Endothelial cell of umbilical vein (primary cell): ENCODE results near the gene ENO2. TPM values are rescaled to one million over a fixed set of nuclear protein-coding genes. Genes with fewer than 3 reads are reported as not detected.

Source experiments
- BruUV-seq: library from RNA; stranded (reverse); fragments of 400-500 nt; replicated peaks from 2 replicates; lab custom pipeline; 2021; lab: Mats Ljungman, UMichigan
- CTCF ChIA-PET: fragments of 300-600, 350-600 bp; sonication (Branson Sonifier 250); formaldehyde crosslinking; loops from one replicate; lab custom pipeline; 2021; ENCODE audit warnings: antibody characterized with exemption, inconsistent platforms; lab: Charles Lee
- POLR2A ChIA-PET: fragments of 300-600, 350-600 bp; sonication (Branson Sonifier 250); formaldehyde crosslinking; loops from one replicate; lab custom pipeline; 2021; ENCODE audit warnings: antibody characterized with exemption, inconsistent platforms; lab: Charles Lee
- DNase-seq: peaks from one replicate; pipeline ENCODE4 v3.0.0-alpha.2; 2011; ENCODE audit warnings: low read depth, low spot score
- FAIRE-seq: peaks from 2 replicates; lab custom pipeline; 2011; peaks lifted over from hg19 to GRCh38; lab: Jason Lieb, UNC
- H2AFZ ChIP-seq: 2 replicates; pipeline ENCODE4 v1.6.0; 2012; ENCODE audit warnings: low read depth, low read length, control low read depth, inconsistent platforms
- H3K27ac ChIP-seq: 2 replicates; pipeline ENCODE4 v1.5.1; 2011; ENCODE audit warnings: low read depth, mild to moderate bottlenecking, control low read depth, low read length, moderate library complexity; ENCODE audit not compliant: insufficient read depth
- H3K27me3 ChIP-seq, 2 experiments: 2 replicates each; pipeline versions ENCODE4 v1.6.0 to v1.6.1; 2011; ENCODE audit warnings: low read length in 2 of 2, mixed read lengths in 1 of 2; ENCODE audit not compliant: control insufficient read depth in 2 of 2, insufficient read depth in 2 of 2
- H3K36me3 ChIP-seq, 2 experiments: 2 replicates in 1 of 2; 3 replicates in 1 of 2; pipeline ENCODE4 v1.5.1; 2011; ENCODE audit warnings: low read length in 2 of 2, mild to moderate bottlenecking in 1 of 2, moderate library complexity in 1 of 2; ENCODE audit not compliant: control insufficient read depth in 2 of 2, insufficient read depth in 2 of 2; ENCODE audit errors: extremely low read depth in 1 of 2
- H3K4me1 ChIP-seq: 3 replicates; pipeline ENCODE4 v1.5.1; 2011; ENCODE audit warnings: mild to moderate bottlenecking, low read length; ENCODE audit not compliant: control insufficient read depth, insufficient read depth; ENCODE audit errors: extremely low read depth
- H3K4me2 ChIP-seq: 2 replicates; pipeline ENCODE4 v1.6.1; 2011; ENCODE audit warnings: low read length, control low read depth, mixed read lengths; ENCODE audit not compliant: insufficient read depth
- H3K4me3 ChIP-seq, 3 experiments: fragments of 200-600 bp in 1 of 3; sonication (generic), shearing (Covaris generic) in 1 of 3; replicated peaks in 1 of 3; 2 replicates each; pipeline ENCODE4 v1.5.1; 2011 to 2016; ENCODE audit warnings: control low read depth in 3 of 3, low read length in 3 of 3, mild to moderate bottlenecking in 2 of 3, inconsistent platforms in 1 of 3, low read depth in 1 of 3, moderate library complexity in 1 of 3; ENCODE audit not compliant: insufficient read depth in 1 of 3
- H3K79me2 ChIP-seq: 2 replicates; pipeline ENCODE4 v1.6.0; 2012; ENCODE audit warnings: low read length, inconsistent platforms; ENCODE audit not compliant: control insufficient read depth, insufficient read depth
- H3K9ac ChIP-seq: replicated peaks from 2 replicates; pipeline ENCODE3; 2011; ENCODE audit warnings: low read length, control low read depth; ENCODE audit not compliant: insufficient read depth; ENCODE audit errors: extremely low read depth
- H3K9me1 ChIP-seq: replicated peaks from 3 replicates; pipeline ENCODE4 v1.6.0; 2011; ENCODE audit warnings: mild to moderate bottlenecking, low read length; ENCODE audit not compliant: control insufficient read depth, insufficient read depth; ENCODE audit errors: extremely low read depth
- H3K9me3 ChIP-seq: replicated peaks from 2 replicates; pipeline ENCODE4 v1.5.1; 2012; ENCODE audit warnings: low read length, inconsistent platforms; ENCODE audit not compliant: control insufficient read depth, insufficient read depth
- H4K20me1 ChIP-seq: replicated peaks from 2 replicates; pipeline ENCODE3; 2011; ENCODE audit warnings: mild to moderate bottlenecking, low read length; ENCODE audit not compliant: control insufficient read depth, insufficient read depth; ENCODE audit errors: extremely low read depth
- CTCF ChIP-seq, 2 donors: IDR thresholded peaks; 1 replicate in 1 of 2; 2 replicates in 1 of 2; pipeline ENCODE4 v1.5.1; 2011; ENCODE audit warnings: low read length in 2 of 2, mild to moderate bottlenecking in 2 of 2, moderate library complexity in 2 of 2, control low read depth in 1 of 2, inconsistent platforms in 1 of 2, low read depth in 1 of 2; ENCODE audit not compliant: insufficient read depth in 1 of 2; ENCODE audit errors: extremely low read depth in 1 of 2
- EZH2 ChIP-seq: IDR thresholded peaks from 2 replicates; pipeline ENCODE4 v1.6.1; 2012; ENCODE audit warnings: borderline replicate concordance, low read depth, mild to moderate bottlenecking, moderate library complexity, low read length, inconsistent platforms; ENCODE audit not compliant: severe bottlenecking
- FOS ChIP-seq: IDR thresholded peaks from 2 replicates; pipeline ENCODE4 v1.6.1; 2011; ENCODE audit warnings: mild to moderate bottlenecking, low read length, moderate library complexity, borderline replicate concordance; ENCODE audit not compliant: insufficient read depth
- GATA2 ChIP-seq: IDR thresholded peaks from 2 replicates; pipeline ENCODE4 v1.7.0; 2011; ENCODE audit warnings: low read depth, mild to moderate bottlenecking, moderate library complexity, mixed read lengths, low read length; ENCODE audit not compliant: insufficient read length, insufficient read depth
- JUN ChIP-seq: IDR thresholded peaks from 2 replicates; pipeline ENCODE4 v1.6.1; 2011; ENCODE audit warnings: borderline replicate concordance, low read depth; ENCODE audit not compliant: insufficient read length, insufficient read depth
- MAX ChIP-seq: IDR thresholded peaks from 2 replicates; pipeline ENCODE4 v1.6.1; 2011; ENCODE audit not compliant: insufficient read depth, insufficient read length
- MYC ChIP-seq: IDR thresholded peaks from one replicate; pipeline ENCODE4 v1.6.1; 2011; ENCODE audit warnings: mild to moderate bottlenecking, low read depth, low read length
- POLR2A ChIP-seq: IDR thresholded peaks from 2 replicates; pipeline ENCODE4 v1.6.1; 2012; ENCODE audit warnings: low read depth, mild to moderate bottlenecking, control low read depth, low read length
- POLR2AphosphoS5 ChIP-seq: IDR thresholded peaks from 2 replicates; pipeline ENCODE4 v1.6.1; 2012; ENCODE audit warnings: low read depth, mild to moderate bottlenecking, control low read depth, low read length, moderate library complexity; ENCODE audit not compliant: insufficient read depth
- dilution Hi-C: fragments of 300-500 bp; cut with MboI; formaldehyde crosslinking; loops from one replicate; pipeline ENCODE4 v1.15.0; 2019; ENCODE audit warnings: low sequenced_read_pairs; ENCODE audit not compliant: extremely low pct_ligation_motif_present
- intact Hi-C: fragments of 100-400 bp; cut with micrococcal nuclease; formaldehyde crosslinking; loops from one replicate; pipeline ENCODE4 v1.10.0; 2022
- polyA plus RNA-seq, 4 experiments: library from polyadenylated mRNA; depleted of rRNA in 3 of 4; stranded (reverse) in 3 of 4; unstranded in 1 of 4; fragments of >200 nt; gene quantifications; 2 replicates each; pipeline versions ENCODE4 v1.2.1 to v1.2.3, GENCODE V29; 2011 to 2012; ENCODE audit warnings: missing spikeins in 1 of 4
- total RNA-seq: library from RNA; stranded (reverse); gene quantifications from 2 replicates; pipeline ENCODE4 v1.2.3, GENCODE V29; 2021

ENO2 gene
- total and polyA plus RNA-seq, 2 donors (not counting 3 experiments of a cell fraction or from before 2014, with no cell fraction given) = 11.4 to 18.6 TPM

GRCh38 chr12:6964605-6965025 is 50.2 kb downstream of the ENO2 start:
- TF ChIP-seq MAX (no peak), MYC (no peak), POLR2AphosphoS5 (no peak), POLR2A (no peak), EZH2 (no peak)
- Histone ChIP-seq H3K4me3 (no peak overlapping the region), H3K27ac (no peak overlapping the region), H3K4me1 (peaks cover 22% of the 10 kb centered on the region), H3K36me3 (peaks cover 13 to 30% of the 10 kb centered on the region in 2 experiments), H2AFZ (no peak overlapping the region), H3K9me3 (no peaks in the 10 kb centered on the region), H3K4me2 (no peak overlapping the region), H3K27me3 (no peaks in the 10 kb centered on the region), H3K9ac (no peak overlapping the region), H3K9me1 (no peaks in the 10 kb centered on the region), H4K20me1 (no peaks in the 10 kb centered on the region), H3K79me2 (peaks cover 22% of the 10 kb centered on the region)
- POLR2A ChIA-PET = interaction anchor here (1.0 kb wide), 1 partner anchor 20 kb away, joined by 6 read pairs; the partner anchor contains the start of gene C12orf57
- DNase-seq (no peak), FAIRE-seq (peak; percentile 49)
- CTCF ChIA-PET = interaction anchor here (0.6 to 4.0 kb wide), 28 partner anchors 8 to 673 kb away, joined by 3 to 124 read pairs (median 4); partner anchors contain the start of genes C12orf57, C1RL, LPCAT3 and RNU7-1
- intact Hi-C loops = loop anchor here (1.0 kb wide), 3 partner anchors 20 to 95 kb away; partner anchors contain the start of gene C12orf57
- BruUV-seq = no TSS peak
- dilution Hi-C loops = no loop called here

DNA sequence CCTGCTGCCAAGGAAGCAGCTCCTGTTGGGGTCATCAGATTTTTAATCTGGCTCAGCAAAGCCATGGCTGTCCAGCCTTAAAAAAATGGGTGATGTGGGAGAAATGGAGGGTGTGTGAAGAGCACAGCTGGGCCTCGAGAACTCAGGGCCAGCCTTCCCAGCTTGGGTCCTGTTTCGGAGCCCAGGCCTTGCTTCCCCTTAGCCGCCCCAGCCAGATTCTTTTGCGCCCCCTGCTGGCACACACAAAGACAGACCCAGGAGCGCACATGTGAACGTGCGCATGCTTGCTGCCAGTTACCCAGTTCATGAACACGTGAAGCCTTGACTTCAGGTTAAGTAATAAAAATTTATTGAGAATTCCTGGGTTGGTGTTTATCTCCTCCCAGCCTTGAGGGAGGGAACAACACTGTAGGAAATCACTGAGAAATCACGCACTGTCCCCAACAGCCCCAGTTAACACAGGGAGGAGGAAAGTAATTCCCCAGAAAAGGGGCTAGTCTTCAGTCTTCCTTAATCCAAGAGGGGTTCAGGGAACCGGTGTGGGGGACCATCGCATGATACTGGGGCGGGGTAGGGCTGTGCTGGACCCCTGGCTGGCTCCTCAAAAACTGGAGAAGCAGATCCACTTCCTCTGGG is 50.8 kb downstream of the ENO2 start:
- Histone ChIP-seq H3K27ac (no peak overlapping the region), H3K4me2 (no peak overlapping the region), H3K9me3 (no peaks in the 10 kb centered on the region), H3K4me3 (no peak overlapping the region), H3K27me3 (no peaks in the 10 kb centered on the region), H3K4me1 (peaks cover 23% of the 10 kb centered on the region), H2AFZ (no peak overlapping the region), H3K9me1 (no peaks in the 10 kb centered on the region), H4K20me1 (no peaks in the 10 kb centered on the region), H3K36me3 (peaks cover 13 to 30% of the 10 kb centered on the region in 2 experiments), H3K79me2 (peaks cover 27% of the 10 kb centered on the region), H3K9ac (no peak overlapping the region)
- peak; percentile 95 for FAIRE-seq
- DNase-seq = peak; percentile 80
- POLR2A ChIA-PET = interaction anchor here (1.0 kb wide), 1 partner anchor 20 kb away, joined by 6 read pairs; the partner anchor contains the start of gene C12orf57
- peak; percentile 69 for TF ChIP-seq MAX
- no peak for TF ChIP-seq EZH2
- no peak for TF ChIP-seq MYC
- TF ChIP-seq JUN = no peak
- peak; percentile 89 to 92 for TF ChIP-seq CTCF (IDR thresholded peaks at IDR 0.05; ENCODE audit: extremely low read depth in 1 of 2, insufficient read depth in 1 of 2, low read depth in 1 of 2, low read length in 2 of 2)
- peak; percentile 31 for TF ChIP-seq POLR2AphosphoS5
- TF ChIP-seq FOS = no peak
- TF ChIP-seq GATA2 = no peak
- no peak for TF ChIP-seq POLR2A
- dilution Hi-C loops (no loop called here), intact Hi-C loops (loop anchor here (1.0 kb wide), 3 partner anchors 21 to 96 kb away; partner anchors contain the start of gene C12orf57)
- CTCF ChIA-PET = interaction anchor here (0.6 to 4.0 kb wide), 28 partner anchors 9 to 673 kb away, joined by 3 to 124 read pairs (median 4); partner anchors contain the start of genes C12orf57, C1RL, LPCAT3 and RNU7-1
- BruUV-seq = no TSS peak
